Erythroblast (primary cell): ENCODE results near the gene SYNJ2.

Experiments used
- DNase-seq, 2 experiments: peaks; one replicate each; lab custom pipeline; 2025; lab: John Stamatoyannopoulos, UW
- GATA1 ChIP-seq: IDR thresholded peaks from 2 replicates; pipeline ENCODE4 v1.6.1; 2011; ENCODE audit warnings: low read depth, mild to moderate bottlenecking, control low read depth, low read length, moderate library complexity
- POLR2A ChIP-seq: IDR thresholded peaks from 2 replicates; pipeline ENCODE4 v1.6.1; 2011; ENCODE audit warnings: mild to moderate bottlenecking, low read length

SYNJ2 gene

GRCh38 chr6:158085261-158086053 lies 103.8 kb downstream of the SYNJ2 start:
- DNase-seq = no peak
- TF ChIP-seq GATA1 (no peak), POLR2A (no peak)

GRCh38 chr6:158086054-158086503 lies 104.4 kb downstream of the SYNJ2 start:
- no peak for TF ChIP-seq POLR2A
- TF ChIP-seq GATA1 = no peak

GRCh38 chr6:158086504-158087223 lies 105.0 kb downstream of the SYNJ2 start:
- TF ChIP-seq GATA1 = no peak
- TF ChIP-seq POLR2A = no peak
- no peak for DNase-seq

More at GRCh38 chr6:158086054-158086503, 104.4 kb downstream of the SYNJ2 start:
- DNase-seq = no peak

DNA sequence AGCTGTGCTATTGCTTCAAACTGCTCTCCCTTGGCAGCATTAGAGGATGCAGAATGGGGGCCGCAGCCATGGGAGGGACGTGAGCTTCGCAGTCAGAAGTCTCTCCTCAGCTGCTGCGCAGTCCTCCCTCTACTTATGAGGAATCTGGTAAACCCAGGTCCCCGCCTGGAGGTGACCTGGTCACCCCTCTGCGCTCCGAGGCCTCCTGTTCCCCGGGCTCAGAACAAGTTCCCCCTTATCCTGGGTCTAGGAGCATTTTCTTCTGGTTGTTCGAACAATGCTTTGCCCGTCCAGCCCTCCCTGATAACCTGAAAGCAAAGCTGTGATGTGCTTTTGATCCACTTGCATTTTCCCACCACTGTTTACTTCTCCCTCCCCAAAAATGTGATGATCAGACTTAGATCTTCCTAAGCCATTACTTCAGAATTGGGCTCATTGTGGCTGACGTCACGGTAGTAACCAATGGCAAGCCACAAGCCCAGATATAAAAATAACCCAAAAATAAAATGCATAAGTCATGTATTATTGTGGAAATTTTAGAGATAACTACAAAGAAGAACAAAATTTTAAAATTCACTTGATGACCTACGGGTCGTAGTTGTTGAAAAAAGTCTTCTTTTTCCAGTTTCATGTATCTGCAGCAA lies 105.7 kb downstream of the SYNJ2 start:
- TF ChIP-seq POLR2A (no peak), GATA1 (no peak)
- DNase-seq = no peak

DNA sequence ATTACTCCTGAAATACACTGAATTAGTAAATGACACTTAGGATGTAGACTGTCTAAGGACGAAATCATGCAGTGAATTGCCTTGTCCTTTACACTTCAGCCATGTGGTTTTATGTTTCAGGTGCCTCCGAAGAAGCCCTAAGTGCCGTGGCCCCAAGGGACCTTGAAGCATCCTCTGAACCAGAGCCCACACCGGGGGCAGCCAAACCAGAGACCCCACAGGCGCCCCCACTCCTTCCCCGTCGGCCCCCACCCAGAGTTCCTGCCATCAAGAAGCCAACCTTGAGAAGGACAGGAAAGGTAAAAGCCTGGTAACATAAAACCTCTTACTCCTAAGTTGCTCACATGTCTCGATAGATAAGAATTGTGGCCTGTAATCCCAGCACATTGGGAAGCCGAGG lies 111.1 kb downstream of the SYNJ2 start:
- no peak for DNase-seq
- TF ChIP-seq POLR2A (no peak), GATA1 (no peak)

- TF ChIP-seq GATA1 = no peak
- TF ChIP-seq POLR2A = no peak
- DNase-seq = no peak
Measured at GRCh38 chr6:158095031-158095430, 113.4 kb downstream of the SYNJ2 start.

DNA sequence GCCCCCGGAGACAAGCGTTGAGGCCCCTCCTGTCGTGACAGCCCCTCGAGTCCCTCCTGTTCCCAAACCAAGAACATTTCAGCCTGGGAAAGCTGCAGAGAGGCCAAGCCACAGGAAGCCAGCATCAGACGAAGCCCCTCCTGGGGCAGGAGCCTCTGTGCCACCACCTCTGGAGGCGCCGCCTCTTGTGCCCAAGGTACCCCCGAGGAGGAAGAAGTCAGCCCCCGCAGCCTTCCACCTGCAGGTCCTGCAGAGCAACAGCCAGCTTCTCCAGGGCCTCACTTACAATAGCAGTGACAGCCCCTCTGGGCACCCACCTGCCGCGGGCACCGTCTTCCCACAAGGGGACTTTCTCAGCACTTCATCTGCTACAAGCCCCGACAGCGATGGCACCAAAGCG lies 114.0 kb downstream of the SYNJ2 start:
- TF ChIP-seq GATA1 (no peak), POLR2A (no peak)
- DNase-seq = no peak

DNA sequence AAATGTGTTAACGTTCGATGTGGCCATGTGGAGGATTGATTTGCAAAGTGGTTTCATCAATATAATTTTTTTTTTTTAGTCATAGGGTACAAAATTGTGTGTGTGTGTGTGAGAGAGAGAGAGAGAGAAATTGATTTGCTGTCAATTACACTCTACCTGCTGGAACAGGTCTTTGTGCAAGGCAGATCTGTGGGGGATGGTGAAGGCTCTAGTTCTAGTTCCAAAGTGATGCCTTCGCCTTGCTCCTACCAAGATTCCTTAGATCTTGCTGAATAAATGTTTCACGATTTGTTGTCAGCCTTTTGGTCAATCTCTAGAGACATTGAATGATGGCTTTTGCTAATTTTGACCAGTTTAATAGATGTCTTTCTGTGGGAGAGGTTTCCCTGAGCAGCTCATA lies 121.6 kb downstream of the SYNJ2 start:
- DNase-seq = no peak
- no peak for TF ChIP-seq POLR2A
- no peak for TF ChIP-seq GATA1

- TF ChIP-seq GATA1 = no peak
- TF ChIP-seq POLR2A = no peak
- no peak for DNase-seq
Measured at GRCh38 chr6:158104696-158105095, 123.0 kb downstream of the SYNJ2 start.

DNA sequence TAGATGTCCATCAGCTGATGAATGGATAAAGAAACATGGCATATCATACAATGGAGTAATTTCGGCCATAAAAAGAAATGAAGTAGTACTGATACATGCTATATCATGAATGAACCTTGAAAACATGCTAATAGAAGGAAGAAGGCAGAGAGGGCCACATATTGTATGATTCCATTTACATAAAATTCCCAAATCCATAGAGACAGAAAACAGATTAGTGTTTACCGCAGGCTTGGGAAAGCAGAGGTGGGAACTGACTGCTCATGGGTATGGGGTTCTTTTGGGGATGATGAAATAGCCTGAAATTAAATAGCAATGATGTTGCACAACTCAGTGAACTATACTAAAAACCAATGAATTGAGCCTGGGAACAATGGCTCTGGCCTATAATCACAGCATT lies 128.1 kb downstream of the SYNJ2 start:
- peak in 1 of 2 experiments; percentile 35 for DNase-seq
- TF ChIP-seq POLR2A (no peak), GATA1 (no peak)

GRCh38 chr6:158110986-158111385 lies 129.3 kb downstream of the SYNJ2 start:
- no peak for DNase-seq

GRCh38 chr6:158111987-158112386 lies 130.3 kb downstream of the SYNJ2 start:
- TF ChIP-seq POLR2A (no peak), GATA1 (no peak)
- no peak for DNase-seq

More at GRCh38 chr6:158110986-158111385, 129.3 kb downstream of the SYNJ2 start:
- TF ChIP-seq GATA1 = no peak
- no peak for TF ChIP-seq POLR2A

DNA sequence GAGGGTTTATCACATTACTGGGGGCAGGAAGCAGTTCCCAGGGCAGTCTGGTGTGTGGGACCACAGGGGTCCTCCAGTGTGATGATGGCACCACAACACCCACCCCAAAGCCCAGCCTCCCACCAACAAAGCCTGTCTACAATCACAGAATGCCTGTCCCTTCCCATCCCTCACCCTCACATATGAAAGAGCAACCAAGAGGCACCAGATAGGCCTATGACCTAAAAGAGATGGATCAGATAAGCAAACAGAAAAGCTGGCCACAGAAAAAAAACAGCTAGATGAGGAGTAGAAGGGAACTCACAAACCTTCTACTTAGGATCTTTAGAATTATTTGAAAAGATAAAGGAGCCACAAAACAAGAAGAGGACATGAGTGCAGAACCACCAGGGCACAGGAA lies 132.1 kb downstream of the SYNJ2 start:
- no peak for TF ChIP-seq POLR2A
- no peak for TF ChIP-seq GATA1
- no peak for DNase-seq

GRCh38 chr6:158115102-158115501 lies 133.4 kb downstream of the SYNJ2 start:
- no peak for TF ChIP-seq POLR2A
- no peak for TF ChIP-seq GATA1
- no peak for DNase-seq
